Measurements from ENCODE around the gene PNKP. TPM values are rescaled to one million over a fixed set of nuclear protein-coding genes. Genes with fewer than 3 reads are reported as not detected.

The PNKP gene
- total RNA-seq, 2 donors from 2014 or later = 62.3 to 76.7 TPM

- no peak for DNase-seq
Observed at GRCh38 chr19:49892716-49893115, 25.3 kb upstream of the PNKP start.

GRCh38 chr19:49891393-49891792 is 24.0 kb upstream of the PNKP start:
- intact Hi-C loops (cut with DNase I, micrococcal nuclease) = no loop called here
- ATAC-seq (no peak), DNase-seq (no peak)

More at GRCh38 chr19:49892716-49893115, 25.3 kb upstream of the PNKP start:
- intact Hi-C loops (cut with DNase I, micrococcal nuclease) = no loop called here
- no peak for ATAC-seq

GRCh38 chr19:49890349-49891311 is 23.3 kb upstream of the PNKP start:
- peak in 1 of 2 donors; percentile 76 for DNase-seq
- ATAC-seq = peak; percentile 81

GRCh38 chr19:49889687-49890348 is 22.4 kb upstream of the PNKP start:
- peak; percentile 65 to 78 for DNase-seq
- ATAC-seq = peak; percentile 72
- intact Hi-C loops (cut with DNase I, micrococcal nuclease) = no loop called here

More at GRCh38 chr19:49890349-49891311, 23.3 kb upstream of the PNKP start:
- intact Hi-C loops (cut with DNase I, micrococcal nuclease) = no loop called here

- DNase-seq = no peak
- intact Hi-C loops (cut with DNase I, micrococcal nuclease) = no loop called here
- no peak for ATAC-seq
Observed at GRCh38 chr19:49889038-49889686, 21.8 kb upstream of the PNKP start.

- intact Hi-C loops (cut with DNase I, micrococcal nuclease) = no loop called here
- DNase-seq (no peak), ATAC-seq (no peak)
Observed at GRCh38 chr19:49888510-49888824, 21.1 kb upstream of the PNKP start.

GRCh38 chr19:49887665-49888509 is 20.5 kb upstream of the PNKP start:
- intact Hi-C loops (cut with DNase I, micrococcal nuclease) = no loop called here
- ATAC-seq (peak; percentile 20), DNase-seq (no peak)

- DNase-seq (no peak), ATAC-seq (no peak)
- intact Hi-C loops (cut with DNase I, micrococcal nuclease) = no loop called here
Observed at GRCh38 chr19:49887037-49887664, 19.8 kb upstream of the PNKP start.

- intact Hi-C loops (cut with DNase I, micrococcal nuclease) = no loop called here
- ATAC-seq = no peak
- no peak for DNase-seq
Observed at GRCh38 chr19:49884760-49885159, 17.4 kb upstream of the PNKP start.

GRCh38 chr19:49884109-49884508 is 16.7 kb upstream of the PNKP start:
- ATAC-seq = no peak
- intact Hi-C loops (cut with DNase I, micrococcal nuclease) = no loop called here
- DNase-seq = no peak

- no peak for DNase-seq
- intact Hi-C loops (cut with DNase I, micrococcal nuclease) = no loop called here
- ATAC-seq = no peak
Observed at GRCh38 chr19:49883094-49883493, 15.7 kb upstream of the PNKP start.

- intact Hi-C loops (cut with DNase I, micrococcal nuclease) = no loop called here
- DNase-seq = no peak
Observed at GRCh38 chr19:49882643-49883042, 15.3 kb upstream of the PNKP start.

GRCh38 chr19:49881672-49882394 is 14.5 kb upstream of the PNKP start:
- intact Hi-C loops (cut with DNase I, micrococcal nuclease) = no loop called here
- peak in 1 of 2 donors; percentile 24 for DNase-seq
- no peak for ATAC-seq

More at GRCh38 chr19:49882643-49883042, 15.3 kb upstream of the PNKP start:
- ATAC-seq = no peak

GRCh38 chr19:49881186-49881585 is 13.8 kb upstream of the PNKP start:
- DNase-seq (no peak), ATAC-seq (no peak)
- intact Hi-C loops (cut with DNase I, micrococcal nuclease) = no loop called here

GRCh38 chr19:49880162-49880869 is 12.9 kb upstream of the PNKP start:
- ATAC-seq (no peak), DNase-seq (peak; percentile 9 to 23)
- intact Hi-C loops (cut with DNase I, micrococcal nuclease) = no loop called here

GRCh38 chr19:49879243-49879963 is 12.0 kb upstream of the PNKP start:
- ATAC-seq (no peak), DNase-seq (peak; percentile 20 to 32)
- intact Hi-C loops (cut with DNase I, micrococcal nuclease) = no loop called here

- ATAC-seq (no peak), DNase-seq (no peak)
Observed at GRCh38 chr19:49878744-49879070, 11.3 kb upstream of the PNKP start.

More at GRCh38 chr19:49878744-49879070, 11.3 kb upstream of the PNKP start:
- intact Hi-C loops (cut with DNase I, micrococcal nuclease) = no loop called here

Measured in left colon (tissue), 2 donors.